Stimulated activated naive CD8-positive, alpha-beta T cell treated with anti-CD3 and anti-CD28 coated beads, Interleukin-15, amount 100 ng/mL, for 72 hours (primary cell): ENCODE data around the gene LCE1E.

ENCODE experiments used
- ATAC-seq: fragments of 150-1000 bp; cut with Tn5 transposase; 2 replicates; pipeline ENCODE4 v1.10.0; 2021; ENCODE audit warnings: mild to moderate bottlenecking, moderate library complexity
- DNase-seq, 2 donors: peaks; one replicate each; pipeline ENCODE4 v3.0.0; 2021 to 2022
- H3K27ac Mint-ChIP-seq, 2 donors: one replicate each; pipeline ENCODE4 v1.8.0; 2022; ENCODE audit warnings: mild to moderate bottlenecking in 2 of 2, mixed read lengths in 2 of 2, moderate library complexity in 2 of 2
- H3K27me3 Mint-ChIP-seq: one replicate; pipeline ENCODE4 v1.8.0; 2022; ENCODE audit warnings: mixed read lengths
- H3K4me1 Mint-ChIP-seq: one replicate; pipeline ENCODE4 v1.8.0; 2022; ENCODE audit warnings: mild to moderate bottlenecking, mixed read lengths
- H3K4me3 Mint-ChIP-seq, 2 donors: one replicate each; pipeline ENCODE4 v1.8.0; 2022; ENCODE audit warnings: mild to moderate bottlenecking in 2 of 2, mixed read lengths in 2 of 2, moderate library complexity in 1 of 2
- H3K9me3 Mint-ChIP-seq, 2 donors: one replicate each; pipeline ENCODE4 v1.8.0; 2022; ENCODE audit warnings: mixed read lengths in 2 of 2

LCE1E gene

GRCh38 chr1:152827173-152827572 is 41.1 kb downstream of the LCE1E start, which contains the start of gene LCE1A:
Gene LCE1A, plus strand, starts transcription at chr1:152827473. Its CDS starts 0 bp downstream, at chr1:152827473.
- H3K9me3 Mint-ChIP-seq = peaks cover 0 to 5% of the 10 kb centered on the region in 2 donors
- no peak for ATAC-seq
- no peak within 1 kb of the TSS for H3K27ac Mint-ChIP-seq
- H3K4me3 Mint-ChIP-seq = no peak within 1 kb of the TSS
- H3K4me1 Mint-ChIP-seq = no peaks in the 10 kb centered on the region
- no peak for DNase-seq
- peaks cover 49% of the 10 kb centered on the region for H3K27me3 Mint-ChIP-seq

- DNase-seq (no peak), ATAC-seq (no peak)
- Mint-ChIP-seq H3K27ac (no peak overlapping the region), H3K9me3 (no peaks in the 10 kb centered on the region), H3K4me1 (no peaks in the 10 kb centered on the region), H3K27me3 (peaks cover 18% of the 10 kb centered on the region), H3K4me3 (no peak overlapping the region)
These were observed 50.8 kb downstream of the LCE1E start for GRCh38 chr1:152836870-152837269.
